HCT116 (cell line): Measurements from ENCODE around the gene ZNF180. TPM values are rescaled to one million over a fixed set of nuclear protein-coding genes. Genes with fewer than 3 reads are reported as not detected.

Source experiments
- ATAC-seq: fragments of 200-7000 bp; cut with Tn5 transposase; 2 replicates; pipeline ENCODE4 v1.9.1; 2020; ENCODE audit warnings: mild to moderate bottlenecking, moderate library complexity
- BruUV-seq: library from RNA; stranded (reverse); fragments of 400-500 nt; replicated peaks from 2 replicates; lab custom pipeline; 2021; lab: Mats Ljungman, UMichigan
- CTCF ChIA-PET: fragments of 300-600 bp; sonication (Branson Sonifier 250); formaldehyde crosslinking; loops from one replicate; lab custom pipeline; 2021; ENCODE audit warnings: antibody characterized with exemption; lab: Charles Lee
- POLR2A ChIA-PET: fragments of 300-600, 350-600 bp; sonication (Branson Sonifier 250); formaldehyde crosslinking; loops from one replicate; lab custom pipeline; 2021; ENCODE audit warnings: antibody characterized with exemption; lab: Charles Lee
- RAD21 ChIA-PET, 2 experiments: fragments of 300-600 bp; sonication (Branson Sonifier 250); formaldehyde crosslinking; loops; one replicate each; lab custom pipeline; 2023; ENCODE audit warnings: low total read pairs in 2 of 2; ENCODE audit not compliant: uncharacterized antibody in 2 of 2, unreplicated experiment in 2 of 2, low non-redundant PET in 1 of 2; lab: Charles Lee
- DNase-seq: peaks from one replicate; pipeline ENCODE4 v3.0.0-alpha.2; 2010; ENCODE audit warnings: low read depth, low spot score
- H2AFZ ChIP-seq: fragments of 200-600 bp; shearing (Covaris generic), sonication (generic); 2 replicates; pipeline ENCODE4 v1.6.1; 2017; ENCODE audit warnings: low read depth, mixed run types, mixed read lengths, antibody characterized with exemption, low read length; ENCODE audit not compliant: poor library complexity, severe bottlenecking
- H3K27ac ChIP-seq: 2 replicates; pipeline ENCODE4 v1.5.1; 2012; ENCODE audit warnings: low read depth, low read length
- H3K27me3 ChIP-seq: fragments of 200-600 bp; sonication (generic); 2 replicates; pipeline ENCODE4 v1.6.1; 2016; ENCODE audit warnings: mixed run types, low read length, mixed read lengths; ENCODE audit not compliant: insufficient read depth
- H3K36me3 ChIP-seq, 2 experiments: fragments of 200-500 bp in 1 of 2; fragments of 200-600 bp in 1 of 2; sonication (Bioruptor generic) in 1 of 2; sonication (generic) in 1 of 2; 2 replicates each; pipeline versions ENCODE4 v1.5.1 to v1.6.1; 2014 to 2016; ENCODE audit warnings: low read length in 2 of 2, inconsistent platforms in 1 of 2, mixed read lengths in 1 of 2, mixed run types in 1 of 2; ENCODE audit not compliant: insufficient read depth in 2 of 2, control insufficient read depth in 1 of 2
- H3K4me1 ChIP-seq, 2 experiments: fragments of 200-600 bp in 1 of 2; sonication (generic) in 1 of 2; 2 replicates each; pipeline versions ENCODE4 v1.5.1 to v1.6.1; 2012 to 2017; ENCODE audit warnings: low read length in 2 of 2, inconsistent platforms in 1 of 2, mild to moderate bottlenecking in 1 of 2, mixed read lengths in 1 of 2, mixed run types in 1 of 2, moderate library complexity in 1 of 2; ENCODE audit not compliant: insufficient read depth in 2 of 2, control insufficient read depth in 1 of 2
- H3K4me2 ChIP-seq: fragments of 200-600 bp; sonication (generic); 2 replicates; pipeline ENCODE4 v1.6.1; 2017; ENCODE audit warnings: mixed run types, low read length, mixed read lengths
- H3K4me3 ChIP-seq, 2 experiments: fragments of 200-600 bp in 1 of 2; sonication (generic) in 1 of 2; replicated peaks in 1 of 2; 2 replicates each; pipeline ENCODE4 v1.5.1; 2011 to 2016; ENCODE audit warnings: low read length in 2 of 2, control low read depth in 1 of 2, low read depth in 1 of 2, mild to moderate bottlenecking in 1 of 2, mixed read lengths in 1 of 2, mixed run types in 1 of 2
- H3K79me2 ChIP-seq: fragments of 200-600 bp; sonication (generic); 2 replicates; pipeline ENCODE4 v1.6.1; 2017; ENCODE audit warnings: mild to moderate bottlenecking, mixed run types, low read length, moderate library complexity, mixed read lengths; ENCODE audit not compliant: insufficient read depth
- H3K9ac ChIP-seq: fragments of 200-600 bp; sonication (generic); 2 replicates; pipeline ENCODE4 v1.6.1; 2016; ENCODE audit warnings: low read length, mixed read lengths
- H3K9me2 ChIP-seq: fragments of 200-600 bp; sonication (generic), shearing (Covaris generic); 2 replicates; pipeline ENCODE4 v1.6.1; 2017; ENCODE audit warnings: mixed run types, mild to moderate bottlenecking, moderate library complexity; ENCODE audit not compliant: insufficient read depth
- H3K9me3 ChIP-seq, 2 experiments: fragments of 200-500 bp in 1 of 2; fragments of 200-600 bp in 1 of 2; sonication (Bioruptor generic) in 1 of 2; sonication (generic) in 1 of 2; 2 replicates each; pipeline ENCODE4 v1.6.1; 2014 to 2017; ENCODE audit warnings: low read length in 2 of 2, mixed read lengths in 2 of 2, inconsistent platforms in 1 of 2, low read depth in 1 of 2, mild to moderate bottlenecking in 1 of 2, mixed run types in 1 of 2, moderate library complexity in 1 of 2; ENCODE audit not compliant: control insufficient read depth in 1 of 2, insufficient read depth in 1 of 2
- H4K20me1 ChIP-seq: fragments of 200-600 bp; sonication (generic), shearing (Covaris generic); 2 replicates; pipeline ENCODE4 v1.6.1; 2017; ENCODE audit warnings: mixed run types, mild to moderate bottlenecking, moderate library complexity; ENCODE audit not compliant: insufficient read depth
- ATF3 ChIP-seq: IDR thresholded peaks from 2 replicates; pipeline ENCODE4 v1.6.1; 2012
- CBX3 ChIP-seq: IDR thresholded peaks from 2 replicates; pipeline ENCODE4 v1.6.1; 2012; ENCODE audit warnings: low read depth
- CEBPB ChIP-seq: IDR thresholded peaks from 2 replicates; pipeline ENCODE4 v1.6.1; 2012; ENCODE audit warnings: low read depth
- CTCF ChIP-seq, 3 experiments: fragments of 200-600 bp in 1 of 3; sonication (generic) in 1 of 3; IDR thresholded peaks in 2 of 3; conservative IDR thresholded peaks in 1 of 3; 2 replicates each; pipeline ENCODE4 v1.5.1; 2012 to 2017; ENCODE audit warnings: low read depth in 2 of 3, low read length in 2 of 3, antibody characterized with exemption in 1 of 3, borderline replicate concordance in 1 of 3, control low read depth in 1 of 3, mild to moderate bottlenecking in 1 of 3, mixed read lengths in 1 of 3, mixed run types in 1 of 3, moderate library complexity in 1 of 3; ENCODE audit not compliant: insufficient read depth in 1 of 3
- ELF1 ChIP-seq: IDR thresholded peaks from 2 replicates; pipeline ENCODE4 v1.6.1; 2012; ENCODE audit warnings: low read depth, borderline replicate concordance
- EZH2 ChIP-seq: fragments of 200-600 bp; sonication (generic); IDR thresholded peaks from 2 replicates; pipeline ENCODE4 v1.6.1; 2017; ENCODE audit warnings: antibody characterized with exemption, mixed run types
- EZH2phosphoT487 ChIP-seq: fragments of 200-600 bp; IDR thresholded peaks from 2 replicates; pipeline ENCODE4 v1.6.1; 2018; ENCODE audit warnings: antibody characterized with exemption, borderline replicate concordance
- JUND ChIP-seq: IDR thresholded peaks from 2 replicates; pipeline ENCODE4 v1.6.1; 2012
- POLR2A ChIP-seq: IDR thresholded peaks from 2 replicates; pipeline ENCODE4 v1.7.0; 2011; ENCODE audit warnings: borderline replicate concordance; ENCODE audit not compliant: insufficient read depth, insufficient read length; ENCODE audit errors: extremely low read depth
- POLR2AphosphoS5 ChIP-seq: IDR thresholded peaks from 2 replicates; pipeline ENCODE4 v1.6.1; 2011; ENCODE audit warnings: mild to moderate bottlenecking, low read depth, low read length, moderate library complexity
- RAD21 ChIP-seq: IDR thresholded peaks from 2 replicates; pipeline ENCODE4 v1.6.1; 2012; ENCODE audit warnings: low read depth, mild to moderate bottlenecking
- REST ChIP-seq: IDR thresholded peaks from 2 replicates; pipeline ENCODE4 v1.6.1; 2012; ENCODE audit warnings: low read depth
- SIN3A ChIP-seq: IDR thresholded peaks from 2 replicates; pipeline ENCODE4 v1.6.1; 2012; ENCODE audit warnings: low read depth
- SP1 ChIP-seq: IDR thresholded peaks from 2 replicates; pipeline ENCODE4 v1.6.1; 2012; ENCODE audit warnings: low read depth
- TCF7L2 ChIP-seq: IDR thresholded peaks from 2 replicates; pipeline ENCODE4 v1.7.0; 2011; ENCODE audit warnings: borderline replicate concordance, inconsistent platforms; ENCODE audit not compliant: insufficient read depth, insufficient read length; ENCODE audit errors: extremely low read depth
- ZFX ChIP-seq: fragments of 450-650 bp; IDR thresholded peaks from 2 replicates; pipeline ENCODE4 v1.6.1; 2017
- intact Hi-C: fragments of 100-400 bp; cut with micrococcal nuclease; formaldehyde crosslinking; loops from 2 replicates; pipeline ENCODE4 v1.10.0; 2022
- total RNA-seq: library from RNA; stranded (reverse); gene quantifications from one replicate; pipeline ENCODE4 v1.2.1, GENCODE V29; 2021; ENCODE audit not compliant: unreplicated experiment

Gene ZNF180
- total RNA-seq, 1 experiment from 2014 or later, result 7.3 TPM

- no TSS peak for BruUV-seq
- H3K9ac ChIP-seq, result no peak overlapping the region
- H2AFZ ChIP-seq, result no peak overlapping the region
- no peaks in the 10 kb centered on the region for H3K27me3 ChIP-seq
- no peak for ATAC-seq
- no peaks in the 10 kb centered on the region for H4K20me1 ChIP-seq
- H3K4me1 ChIP-seq, result no peaks in the 10 kb centered on the region
- TF ChIP-seq JUND, result no peak
- TF ChIP-seq CBX3, result no peak
- no peak for TF ChIP-seq REST
- no peak for TF ChIP-seq ATF3
- TF ChIP-seq TCF7L2, result no peak
- no peak for TF ChIP-seq SIN3A
- TF ChIP-seq ELF1, result no peak
- TF ChIP-seq CTCF (IDR thresholded peaks at IDR 0.05 in 2 of 3, conservative IDR thresholded peaks at IDR 0.05 in 1 of 3; ENCODE audit: borderline replicate concordance in 1 of 3, insufficient read depth in 1 of 3, low read depth in 2 of 3, low read length in 2 of 3), result no peak
- no peak for TF ChIP-seq SP1
- TF ChIP-seq POLR2A, result no peak
- TF ChIP-seq CEBPB, result no peak
- TF ChIP-seq ZFX, result no peak
- no peak for TF ChIP-seq EZH2phosphoT487
- TF ChIP-seq POLR2AphosphoS5, result no peak
- TF ChIP-seq EZH2, result no peak
- TF ChIP-seq RAD21, result no peak
- no peak for DNase-seq
- intact Hi-C loops, result no loop called here
- H3K4me3 ChIP-seq, result no peak overlapping the region
- ChIA-PET RAD21 (no interaction called here), POLR2A (no interaction called here), CTCF (interaction anchor here (1.1 kb wide), 1 partner anchor 11 kb away, joined by 3 read pairs; no protein-coding TSS in a partner anchor)
- H3K79me2 ChIP-seq, result no peaks in the 10 kb centered on the region
- no peaks in the 10 kb centered on the region for H3K9me3 ChIP-seq
- no peak overlapping the region for H3K27ac ChIP-seq
- H3K9me2 ChIP-seq, result no peaks in the 10 kb centered on the region
- no peaks in the 10 kb centered on the region for H3K36me3 ChIP-seq
- no peak overlapping the region for H3K4me2 ChIP-seq
Measured at GRCh38 chr19:44540736-44541135, 40.4 kb upstream of the ZNF180 start.
